ENCODE results near the gene ING5.

ING5 gene

DNA sequence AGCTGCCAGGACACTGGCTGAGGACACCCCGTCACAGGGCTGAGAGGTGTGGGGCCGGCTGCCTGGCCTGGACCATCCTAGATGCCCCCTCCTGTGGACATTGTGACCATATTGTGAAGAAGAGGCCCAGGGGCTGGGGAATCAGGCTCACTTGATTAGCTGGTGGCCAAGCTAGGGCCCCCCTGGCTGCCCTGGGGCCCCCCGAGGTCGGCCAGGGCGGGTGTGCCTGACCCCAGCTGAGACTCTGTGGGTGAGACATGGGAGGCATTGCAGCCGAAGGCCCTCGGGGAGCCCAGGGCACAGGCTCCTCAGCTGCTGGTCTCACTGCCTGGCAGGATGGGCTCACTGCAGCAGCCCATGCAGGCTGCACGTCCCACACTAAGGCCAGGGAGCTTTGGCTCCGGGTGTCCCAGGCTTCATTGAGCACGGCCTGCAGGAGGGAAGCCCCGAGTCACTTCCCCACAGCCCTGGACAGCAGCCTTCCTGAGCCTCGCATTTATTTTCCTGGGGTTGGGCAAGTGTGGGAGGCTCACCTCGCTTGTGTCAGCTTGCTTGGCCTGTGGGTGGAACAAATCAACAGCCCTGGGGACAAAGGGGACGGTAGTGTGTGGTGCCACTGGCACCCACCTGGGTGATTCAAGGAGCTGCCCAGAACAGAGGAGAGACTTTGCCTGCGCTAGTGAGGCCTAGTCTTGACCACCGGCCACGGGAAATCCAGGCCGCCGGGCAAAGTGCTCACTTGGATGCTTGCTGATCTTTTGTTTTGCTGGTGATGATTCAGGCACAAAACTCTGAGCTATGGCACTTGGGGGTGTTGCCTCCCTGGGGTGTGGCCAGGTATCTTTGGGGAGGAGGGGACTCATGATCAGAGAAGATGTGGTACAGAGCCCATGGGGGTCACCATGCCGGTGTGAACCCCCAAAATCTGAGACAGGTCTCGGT lies 76.1 kb downstream of the ING5 start:
- no peak for DNase-seq
